ENCODE measurements around the gene RSPH9.

Gene RSPH9

GRCh38 chr6:43669050-43669921 lies 24.4 kb downstream of the RSPH9 start:
- no peak for DNase-seq

- peak; percentile 52 for DNase-seq
Observed at GRCh38 chr6:43669922-43670622, 25.2 kb downstream of the RSPH9 start.

- DNase-seq = no peak
Observed at GRCh38 chr6:43670623-43670986, 25.8 kb downstream of the RSPH9 start.

GRCh38 chr6:43671011-43671800 lies 26.4 kb downstream of the RSPH9 start:
- DNase-seq = no peak

- no peak for DNase-seq
Observed at GRCh38 chr6:43671801-43672690, 27.2 kb downstream of the RSPH9 start.

GRCh38 chr6:43673444-43674084 lies 28.7 kb downstream of the RSPH9 start:
- DNase-seq = no peak

- no peak for DNase-seq
Observed at GRCh38 chr6:43674291-43674690, 29.5 kb downstream of the RSPH9 start.

- no peak for DNase-seq
Observed at GRCh38 chr6:43674921-43675320, 30.1 kb downstream of the RSPH9 start.

GRCh38 chr6:43676962-43677606 lies 32.2 kb downstream of the RSPH9 start:
- DNase-seq = no peak

GRCh38 chr6:43677759-43678158 lies 32.9 kb downstream of the RSPH9 start:
- DNase-seq = no peak

GRCh38 chr6:43678341-43678740 lies 33.5 kb downstream of the RSPH9 start:
- no peak for DNase-seq

GRCh38 chr6:43679057-43679456 lies 34.2 kb downstream of the RSPH9 start:
- DNase-seq = no peak

GRCh38 chr6:43680308-43681200 lies 35.7 kb downstream of the RSPH9 start:
- DNase-seq = no peak

GRCh38 chr6:43681303-43681702 lies 36.5 kb downstream of the RSPH9 start:
- no peak for DNase-seq

GRCh38 chr6:43682724-43683429 lies 38.0 kb downstream of the RSPH9 start:
- DNase-seq = no peak

- no peak for DNase-seq
Observed at GRCh38 chr6:43683708-43684455, 39.0 kb downstream of the RSPH9 start.

GRCh38 chr6:43687079-43687436 lies 42.2 kb downstream of the RSPH9 start:
- no peak for DNase-seq

- DNase-seq = peak; percentile 82
Observed at GRCh38 chr6:43687437-43688347, 42.9 kb downstream of the RSPH9 start, which contains the start of gene MRPS18A. MRPS18A (minus strand) TSS chr6:43687791; CDS start chr6:43687779, 12 bp downstream.

Measured in hematopoietic multipotent progenitor cell treated with erythropoietin and hydrocortisone succinate and interleukin-3 and kit ligand, for 8 days (in vitro differentiated cells).